GM12872 (cell line): ENCODE measurements around the gene OR51E2.

ENCODE experiments used
- CTCF ChIP-seq: IDR thresholded peaks from 3 replicates; pipeline ENCODE4 v1.5.1; 2011; ENCODE audit warnings: low read depth, mild to moderate bottlenecking, low read length, moderate library complexity; ENCODE audit not compliant: insufficient read depth

OR51E2 gene

DNA sequence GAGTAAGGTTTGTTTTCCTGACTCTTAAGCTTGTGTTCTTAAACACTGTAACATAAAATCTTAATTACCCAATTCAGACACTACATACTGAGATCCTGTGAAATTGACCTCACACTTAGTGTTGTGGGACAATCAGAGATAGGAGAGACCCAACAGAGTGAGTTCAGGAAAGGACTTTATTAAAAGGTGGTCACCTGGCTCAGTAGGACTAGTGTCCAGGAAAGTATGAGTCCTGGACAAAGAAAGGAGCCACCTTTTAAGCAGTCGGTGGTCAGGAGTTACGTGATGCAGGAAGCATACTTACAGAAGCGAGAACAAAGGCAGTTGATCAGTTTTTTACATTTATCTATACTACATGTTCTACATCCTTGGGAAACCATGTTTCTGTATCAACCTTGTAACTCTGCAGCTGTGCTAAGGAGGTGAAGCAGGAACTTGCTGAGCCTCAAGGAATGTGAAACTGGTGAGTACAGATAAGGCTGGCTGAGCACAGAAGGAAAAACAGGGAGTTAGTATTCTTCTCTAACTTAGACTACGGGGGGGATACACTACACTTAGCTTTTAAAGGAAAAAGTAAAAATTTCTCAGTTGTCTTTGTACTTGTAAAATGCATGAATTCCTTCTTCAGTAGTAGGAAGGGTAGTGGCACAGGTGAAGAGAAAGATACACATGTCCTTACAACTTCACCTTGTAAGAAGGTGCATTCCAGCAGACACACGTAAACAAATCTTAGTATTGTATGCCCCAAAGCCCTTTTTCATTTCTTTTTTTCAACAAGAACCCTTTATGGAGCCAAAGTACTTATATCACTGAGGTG lies 38.8 kb downstream of the OR51E2 start:
- TF ChIP-seq CTCF, result no peak

GRCh38 chr11:4654635-4655369 lies 42.9 kb downstream of the OR51E2 start:
- no peak for TF ChIP-seq CTCF

GRCh38 chr11:4647766-4648165 lies 49.9 kb downstream of the OR51E2 start:
- no peak for TF ChIP-seq CTCF

DNA sequence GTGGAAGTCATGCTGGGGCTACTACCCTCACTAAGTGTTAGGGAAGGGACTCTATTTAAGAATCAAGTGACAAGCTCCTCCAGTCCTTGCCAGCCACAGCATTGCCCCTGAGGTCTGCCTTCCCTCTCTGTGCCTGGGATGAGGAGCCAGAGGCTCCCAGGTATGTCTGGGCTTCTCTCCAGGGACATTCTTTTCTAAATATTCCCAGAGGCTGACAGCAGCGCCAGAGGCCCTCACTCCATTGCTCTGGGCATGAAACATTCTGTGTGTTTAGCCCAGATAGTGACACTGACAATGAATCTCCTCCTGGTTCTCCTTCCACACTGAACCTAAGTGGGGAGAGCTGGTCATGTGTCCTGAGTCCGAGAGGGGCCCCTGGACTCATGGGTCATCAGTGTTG lies 51.7 kb downstream of the OR51E2 start:
- no peak for TF ChIP-seq CTCF

DNA sequence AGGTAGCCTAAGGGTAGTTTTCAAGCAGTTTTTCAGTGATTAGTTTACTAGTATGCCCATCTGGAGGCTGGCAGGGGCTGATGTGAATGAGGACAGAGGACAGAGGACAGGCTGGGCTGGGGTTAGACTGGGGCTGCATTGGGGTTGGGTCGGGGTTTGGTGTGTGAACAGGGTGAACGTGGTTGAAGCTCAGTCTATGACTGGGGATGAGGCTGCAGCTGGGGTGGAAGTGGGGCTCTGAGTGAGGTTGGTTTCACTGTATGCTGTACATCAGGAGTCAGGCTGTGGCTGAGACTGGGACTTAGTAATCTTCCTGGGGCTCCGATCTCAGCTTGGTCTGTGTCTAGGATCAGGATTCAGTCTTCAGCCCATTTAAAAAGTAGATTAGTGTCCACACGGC lies 53.4 kb downstream of the OR51E2 start:
- TF ChIP-seq CTCF, result no peak

- TF ChIP-seq CTCF, result no peak
Measured at GRCh38 chr11:4643682-4644081, 54.0 kb downstream of the OR51E2 start, which contains the start of gene OR51E1. Gene OR51E1, plus strand, starts transcription at chr11:4643982. Its CDS starts 8,545 bp downstream, at chr11:4652527.

DNA sequence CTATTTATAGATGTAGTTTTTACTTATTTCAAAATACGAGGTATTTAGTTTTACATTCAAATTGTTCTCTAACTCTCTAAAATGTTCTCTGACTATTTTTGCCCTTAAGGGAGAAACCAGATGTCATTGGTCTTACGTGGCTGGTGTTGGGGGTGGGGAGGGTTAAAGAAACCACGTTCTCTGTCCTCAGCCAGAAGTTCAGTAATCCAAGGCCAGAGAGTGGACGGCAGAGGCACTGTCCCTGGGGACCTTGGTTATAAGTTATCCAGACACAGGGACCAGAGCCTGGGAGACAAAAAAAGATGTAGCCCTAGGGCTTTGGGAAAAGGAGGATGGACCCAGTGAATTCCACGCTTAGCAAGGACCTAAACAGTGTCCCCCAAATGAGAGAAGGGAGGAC lies 54.6 kb downstream of the OR51E2 start:
- no peak for TF ChIP-seq CTCF
